Lower leg skin (tissue), 3 donors: Measurements from ENCODE around the gene KRTAP10-11.

Source experiments
- POLR2A ChIP-seq, 2 donors: fragments of 450-650 bp; IDR thresholded peaks; one replicate each; pipeline ENCODE4 v1.6.1; 2016 to 2017; ENCODE audit warnings: antibody characterized with exemption in 2 of 2, mild to moderate bottlenecking in 1 of 2, moderate library complexity in 1 of 2
- TF ChIP-seq, protein P1 (sequence below), 3 donors: fragments of 450-650 bp; IDR thresholded peaks; one replicate each; pipeline ENCODE4 v1.5.1; 2016; ENCODE audit warnings: antibody characterized with exemption in 3 of 3, mild to moderate bottlenecking in 3 of 3, moderate library complexity in 2 of 3

DNA sequence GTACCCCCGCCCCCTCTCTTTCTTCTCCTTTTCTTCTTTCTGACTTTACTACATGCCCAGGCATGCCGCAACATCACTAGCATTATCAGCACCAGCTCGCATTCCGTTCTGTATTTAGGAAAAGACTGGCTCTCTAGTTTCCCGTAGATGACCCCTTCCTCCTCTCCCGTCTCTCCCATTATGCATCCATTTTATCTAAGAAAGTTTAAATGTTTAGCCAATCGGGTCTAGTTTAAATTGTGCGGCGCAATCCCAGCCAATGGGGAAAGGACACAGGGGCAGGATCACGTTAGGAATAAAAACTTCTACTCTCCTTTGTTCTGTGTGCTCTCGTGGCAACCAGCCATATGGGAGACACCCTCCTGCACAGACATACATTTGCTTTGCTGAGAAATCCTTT is 48.2 kb upstream of the KRTAP10-11 start:
- TF ChIP-seq, protein P1, sequence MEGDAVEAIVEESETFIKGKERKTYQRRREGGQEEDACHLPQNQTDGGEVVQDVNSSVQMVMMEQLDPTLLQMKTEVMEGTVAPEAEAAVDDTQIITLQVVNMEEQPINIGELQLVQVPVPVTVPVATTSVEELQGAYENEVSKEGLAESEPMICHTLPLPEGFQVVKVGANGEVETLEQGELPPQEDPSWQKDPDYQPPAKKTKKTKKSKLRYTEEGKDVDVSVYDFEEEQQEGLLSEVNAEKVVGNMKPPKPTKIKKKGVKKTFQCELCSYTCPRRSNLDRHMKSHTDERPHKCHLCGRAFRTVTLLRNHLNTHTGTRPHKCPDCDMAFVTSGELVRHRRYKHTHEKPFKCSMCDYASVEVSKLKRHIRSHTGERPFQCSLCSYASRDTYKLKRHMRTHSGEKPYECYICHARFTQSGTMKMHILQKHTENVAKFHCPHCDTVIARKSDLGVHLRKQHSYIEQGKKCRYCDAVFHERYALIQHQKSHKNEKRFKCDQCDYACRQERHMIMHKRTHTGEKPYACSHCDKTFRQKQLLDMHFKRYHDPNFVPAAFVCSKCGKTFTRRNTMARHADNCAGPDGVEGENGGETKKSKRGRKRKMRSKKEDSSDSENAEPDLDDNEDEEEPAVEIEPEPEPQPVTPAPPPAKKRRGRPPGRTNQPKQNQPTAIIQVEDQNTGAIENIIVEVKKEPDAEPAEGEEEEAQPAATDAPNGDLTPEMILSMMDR (IDR thresholded peaks at IDR 0.05), result no peak
- no peak for TF ChIP-seq POLR2A (IDR thresholded peaks at IDR 0.05)
